Right atrium auricular region (tissue), 2 donors: ENCODE measurements around the gene ATXN2. TPM values are rescaled to one million over a fixed set of nuclear protein-coding genes. Genes with fewer than 3 reads are reported as not detected.

Experiments used
- DNase-seq: peaks from one replicate; pipeline ENCODE4 v3.0.0-alpha.2; 2019; ENCODE audit warnings: low spot score
- H3K27ac ChIP-seq, 2 donors: fragments of 200-600 bp; sonication (generic); 1 replicate in 1 of 2; 2 replicates in 1 of 2; pipeline ENCODE4 v1.5.1; 2016 to 2019
- H3K27me3 ChIP-seq, 2 donors: fragments of 200-600 bp; sonication (generic); one replicate each; pipeline versions ENCODE4 v1.5.1 to v1.6.0; 2017 to 2019
- H3K36me3 ChIP-seq: fragments of 200-600 bp; sonication (generic); one replicate; pipeline ENCODE4 v1.5.1; 2016
- H3K4me1 ChIP-seq, 2 donors: fragments of 200-600 bp; sonication (generic); one replicate each; pipeline versions ENCODE4 v1.5.1 to v1.6.0; 2017 to 2019
- H3K4me3 ChIP-seq, 2 donors: fragments of 200-600 bp; sonication (generic); 1 replicate in 1 of 2; 2 replicates in 1 of 2; pipeline ENCODE4 v1.5.1; 2017 to 2019; ENCODE audit warnings: mild to moderate bottlenecking in 1 of 2, moderate library complexity in 1 of 2
- H3K9me3 ChIP-seq, 2 donors: fragments of 200-600 bp; sonication (generic); one replicate each; pipeline ENCODE4 v1.5.1; 2019
- CTCF ChIP-seq, 2 donors: fragments of 200-600 bp; sonication (generic); IDR thresholded peaks; one replicate each; pipeline ENCODE4 v1.5.1; 2019; ENCODE audit warnings: antibody characterized with exemption in 2 of 2
- total RNA-seq, 2 donors: library from RNA; depleted of rRNA; stranded (reverse); fragments of >200 nt; gene quantifications; one replicate each; pipeline ENCODE4 v1.1.0, GENCODE V29; 2016

The ATXN2 gene
- total RNA-seq, 2 donors from 2014 or later: 33.4 to 36.6 TPM

DNA sequence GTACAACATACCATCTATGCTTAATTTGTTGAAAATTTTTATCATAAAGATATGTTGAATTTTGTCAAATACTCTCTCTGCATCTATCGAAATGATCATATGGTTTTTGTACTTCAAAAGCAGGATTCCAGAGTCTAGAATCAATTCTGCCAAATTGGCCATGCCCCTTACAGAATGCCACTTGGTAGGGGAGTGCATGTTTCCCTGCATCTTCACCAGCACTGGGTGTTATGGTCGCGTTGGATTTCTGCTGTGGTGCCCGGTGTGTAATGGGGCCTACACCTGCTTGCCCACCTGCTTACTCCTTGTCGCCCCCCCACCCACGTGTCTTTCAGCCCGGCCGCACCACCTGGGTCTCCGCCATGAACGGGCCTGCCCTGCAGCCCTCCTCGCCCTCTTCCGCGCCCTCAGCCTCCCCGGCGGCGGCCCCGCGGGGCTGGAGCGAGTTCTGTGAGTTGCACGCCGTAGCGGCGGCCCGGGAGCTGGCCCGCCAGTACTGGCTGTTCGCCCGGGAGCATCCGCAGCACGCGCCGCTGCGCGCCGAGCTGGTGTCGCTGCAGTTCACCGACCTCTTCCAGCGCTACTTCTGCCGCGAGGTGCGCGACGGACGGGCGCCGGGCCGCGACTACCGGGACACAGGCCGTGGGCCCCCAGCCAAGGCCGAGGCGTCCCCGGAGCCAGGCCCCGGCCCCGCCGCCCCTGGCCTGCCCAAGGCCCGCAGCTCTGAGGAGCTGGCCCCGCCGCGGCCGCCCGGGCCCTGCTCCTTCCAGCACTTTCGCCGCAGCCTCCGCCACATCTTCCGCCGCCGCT lies 181.1 kb downstream of the ATXN2 start:
- peaks cover 0 to 42% of the 10 kb centered on the region in 2 donors for H3K4me1 ChIP-seq
- H3K4me3 ChIP-seq: no peak overlapping the region
- H3K27me3 ChIP-seq: no peaks in the 10 kb centered on the region
- H3K36me3 ChIP-seq: peaks cover 38% of the 10 kb centered on the region
- TF ChIP-seq CTCF (IDR thresholded peaks at IDR 0.05): no peak
- no peaks in the 10 kb centered on the region for H3K9me3 ChIP-seq
- DNase-seq: no peak
- H3K27ac ChIP-seq: no peak overlapping the region

DNA sequence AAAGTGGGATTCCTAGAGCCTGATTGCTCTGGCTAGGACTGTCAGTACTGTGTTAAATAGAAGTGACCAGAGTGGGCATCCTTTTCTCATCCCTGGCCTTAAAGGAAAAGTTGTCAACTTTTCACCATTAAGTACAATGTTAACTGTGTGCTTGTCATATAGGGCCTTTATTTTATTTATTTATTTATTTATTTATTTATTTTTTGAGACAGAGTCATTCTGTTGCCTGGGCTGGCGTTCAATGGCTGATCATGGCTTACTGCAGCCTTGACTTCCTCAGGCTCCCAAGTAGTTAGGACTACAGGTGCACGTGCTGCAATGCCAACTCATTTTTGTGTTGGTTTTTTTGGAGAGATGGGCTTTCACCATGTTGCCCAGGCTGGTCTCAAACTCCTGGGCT lies 181.8 kb downstream of the ATXN2 start:
- no peak for TF ChIP-seq CTCF (IDR thresholded peaks at IDR 0.05)
- H3K4me1 ChIP-seq: peaks cover 0 to 42% of the 10 kb centered on the region in 2 donors
- H3K36me3 ChIP-seq: peaks cover 38% of the 10 kb centered on the region
- no peak overlapping the region for H3K27ac ChIP-seq
- no peaks in the 10 kb centered on the region for H3K9me3 ChIP-seq
- DNase-seq: no peak
- H3K4me3 ChIP-seq: no peak overlapping the region
- H3K27me3 ChIP-seq: no peaks in the 10 kb centered on the region

GRCh38 chr12:111414711-111415252 lies 184.3 kb downstream of the ATXN2 start:
- no peaks in the 10 kb centered on the region for H3K27me3 ChIP-seq
- no peak for DNase-seq
- H3K4me1 ChIP-seq: peaks cover 0 to 60% of the 10 kb centered on the region in 2 donors
- H3K4me3 ChIP-seq: no peak overlapping the region
- no peak for TF ChIP-seq CTCF (IDR thresholded peaks at IDR 0.05)
- H3K36me3 ChIP-seq: peaks cover 14% of the 10 kb centered on the region
- peak overlapping the region; percentile 93 to 96 for H3K27ac ChIP-seq
- no peaks in the 10 kb centered on the region for H3K9me3 ChIP-seq

GRCh38 chr12:111413442-111414086 lies 185.6 kb downstream of the ATXN2 start:
- Histone ChIP-seq H3K27me3 (no peaks in the 10 kb centered on the region), H3K4me1 (peaks cover 0 to 67% of the 10 kb centered on the region in 2 donors), H3K36me3 (peaks cover 2% of the 10 kb centered on the region), H3K9me3 (no peaks in the 10 kb centered on the region), H3K4me3 (no peak overlapping the region), H3K27ac (peak overlapping the region; percentile 93 to 96)
- no peak for DNase-seq
- TF ChIP-seq CTCF (IDR thresholded peaks at IDR 0.05): no peak

- no peak for TF ChIP-seq CTCF (IDR thresholded peaks at IDR 0.05)
- Histone ChIP-seq H3K36me3 (no peaks in the 10 kb centered on the region), H3K27me3 (no peaks in the 10 kb centered on the region), H3K9me3 (no peaks in the 10 kb centered on the region), H3K27ac (peak overlapping the region; percentile 93 to 96), H3K4me3 (no peak overlapping the region), H3K4me1 (peaks cover 0 to 73% of the 10 kb centered on the region in 2 donors)
- no peak for DNase-seq
Measured at GRCh38 chr12:111412830-111413441, 186.2 kb downstream of the ATXN2 start.
